ENCODE results near the gene TMEM39A. TPM values are rescaled to one million over a fixed set of nuclear protein-coding genes. Genes with fewer than 3 reads are reported as not detected.

Gene TMEM39A
- total and polyA plus RNA-seq, 2 of the 4 experiments (the other 2 are of a cell fraction), result 29.6 to 117 TPM

- Histone ChIP-seq H4K91ac (ENCODE audit: insufficient read depth, low read depth, low read length) (peak within 1 kb of the TSS; percentile 83), H3K23ac (ENCODE audit: low read depth, low read length) (peak within 1 kb of the TSS; percentile 97), H4K20me1 (ENCODE audit: insufficient read depth, low read length) (no peaks in the 10 kb centered on the region), H4K5ac (ENCODE audit: low read depth, low read length) (peak within 1 kb of the TSS; percentile 97), H3K4me1 (ENCODE audit: control insufficient read depth, insufficient read depth, low read length) (peaks cover 5% of the 10 kb centered on the region; the same call in 1 of the 2 replicates), H3K4ac (ENCODE audit: low read depth, low read length) (peak within 1 kb of the TSS; percentile 94), H3K56ac (ENCODE audit: extremely low read depth, insufficient read depth, low read length) (peak within 1 kb of the TSS; percentile 90), H2AFZ (replicated peaks; ENCODE audit: low read length, poor library complexity) (peak within 1 kb of the TSS; percentile 98), H3K9me3 (ENCODE audit: control insufficient read depth, insufficient read depth, low read length) (no peaks in the 10 kb centered on the region), H3K18ac (ENCODE audit: low read depth, low read length) (peak within 1 kb of the TSS; percentile 87), H3K4me3 (ENCODE audit: insufficient read depth, low read depth, low read length) (peak within 1 kb of the TSS; percentile 87), H2AK5ac (ENCODE audit: low read depth, low read length) (peak within 1 kb of the TSS; percentile 74), H3K4me2 (ENCODE audit: low read depth, low read length) (peak within 1 kb of the TSS; percentile 99), H3K79me1 (ENCODE audit: low read depth in 1 of 2, low read length in 2 of 2) (peaks cover 18 to 44% of the 10 kb centered on the region in 2 experiments; a peak in 3 of 4 replicates), H3K27me3 (ENCODE audit: control insufficient read depth, insufficient read depth, low read length) (no peaks in the 10 kb centered on the region), H2BK120ac (ENCODE audit: low read depth, low read length) (peak within 1 kb of the TSS; percentile 21; the same call in 1 of the 2 replicates), H3K36me3 (ENCODE audit: control insufficient read depth, insufficient read depth, low read length) (peaks cover 4% of the 10 kb centered on the region), H3K14ac (replicated peaks; ENCODE audit: low read depth, low read length) (peak within 1 kb of the TSS; percentile 99), H2BK5ac (ENCODE audit: low read depth, low read length, poor library complexity, severe bottlenecking) (peak within 1 kb of the TSS; percentile 78), H2AK9ac (replicated peaks; ENCODE audit: low read depth, low read length, poor library complexity) (peak within 1 kb of the TSS; percentile 92), H3K27ac (ENCODE audit: insufficient read depth, low read length) (peak within 1 kb of the TSS; percentile 95), H2BK15ac (ENCODE audit: low read depth, low read length) (no peak within 1 kb of the TSS), H2BK20ac (ENCODE audit: low read depth, low read length) (no peak within 1 kb of the TSS), H3K9me1 (ENCODE audit: insufficient read depth, low read length) (no peaks in the 10 kb centered on the region), H3K9ac (ENCODE audit: low read depth, low read length) (peak within 1 kb of the TSS; percentile 97), H4K8ac (ENCODE audit: low read depth in 2 of 2, low read length in 2 of 2) (peak within 1 kb of the TSS; percentile 99)
- ChIA-PET CTCF (no interaction called here), POLR2A (ENCODE audit: unreplicated experiment) (interaction anchor here (0.7 to 1.1 kb wide), 2 partner anchors 62 to 444 kb away, joined by 4 to 5 read pairs; no protein-coding TSS in a partner anchor)
- in situ Hi-C loops (cut with MboI; ENCODE audit: low sequenced_read_pairs) (no loop called here), dilution Hi-C loops (cut with HindIII; ENCODE audit: low sequenced_read_pairs, unreplicated experiment) (no loop called here), intact Hi-C loops (cut with micrococcal nuclease) (loop anchor here (1.0 kb wide), 1 partner anchor 179 kb away; the partner anchor contains the start of gene COX17)
- DNase-seq (peak; percentile 94), ATAC-seq (ENCODE audit: low read depth) (peak; percentile 98)
- WGBS, 2 experiments (ENCODE audit: extremely low coverage in 2 of 2, insufficient read length in 1 of 2), result 0% methylated on average over 33 of the region's 58 CpGs; no CpG with 5 or more reads in 1 of the 2 experiments
- TSS peak; percentile 74 for BruUV-seq (replicated peaks)
- TF ChIP-seq POLR2A (IDR thresholded peaks at IDR 0.05; ENCODE audit: low read depth, low read length), result peak; percentile 75
- no peak for TF ChIP-seq MAFK (IDR thresholded peaks at IDR 0.05; ENCODE audit: low read depth, low read length)
- TF ChIP-seq CTCF (conservative IDR thresholded peaks at IDR 0.05; ENCODE audit: low read depth, low read length), result no peak
- TF ChIP-seq CEBPB (IDR thresholded peaks at IDR 0.05; ENCODE audit: low read depth, low read length), result no peak
- TF ChIP-seq RCOR1 (IDR thresholded peaks at IDR 0.05; ENCODE audit: insufficient replicate concordance, low read length), result no peak
- TF ChIP-seq SMC3 (IDR thresholded peaks at IDR 0.05; ENCODE audit: low read depth, low read length), result no peak
- TF ChIP-seq FOS (IDR thresholded peaks at IDR 0.05; ENCODE audit: low read depth, low read length), result no peak
- peak; percentile 43; the same call in 1 of the 2 replicates for TF ChIP-seq ELK1 (IDR thresholded peaks at IDR 0.05; ENCODE audit: borderline replicate concordance, low read depth, low read length)
- TF ChIP-seq BHLHE40 (IDR thresholded peaks at IDR 0.05; ENCODE audit: low read depth, low read length), result 0 out of 2 replicates have a peak, but pooled peaks have one; percentile 30
- TF ChIP-seq USF2 (IDR thresholded peaks at IDR 0.05; ENCODE audit: low read depth, low read length), result 0 out of 2 replicates have a peak, but pooled peaks have one; percentile 3
- peak; percentile 91 for TF ChIP-seq MXI1 (IDR thresholded peaks at IDR 0.05; ENCODE audit: borderline replicate concordance, low read depth, low read length)
- no peak for TF ChIP-seq RFX5 (IDR thresholded peaks at IDR 0.05; ENCODE audit: low read depth, low read length)
- no peak for TF ChIP-seq RAD21 (IDR thresholded peaks at IDR 0.05; ENCODE audit: low read length)
These were observed 35.0 kb upstream of the TMEM39A start, which contains the start of gene TIMMDC1 for GRCh38 chr3:119498186-119499011. Gene TIMMDC1 (plus strand): TSS chr3:119498547. CDS start chr3:119498734, 187 bp downstream.

Measured in IMR-90 (cell line).